ENCODE measurements around the gene LIPC.

The LIPC gene

GRCh38 chr15:58495891-58496408 lies 64.2 kb downstream of the LIPC start:
- DNase-seq (ENCODE audit: low read depth), result no peak

GRCh38 chr15:58497046-58497785 lies 65.4 kb downstream of the LIPC start:
- DNase-seq (ENCODE audit: low read depth), result no peak

GRCh38 chr15:58498821-58499580 lies 67.2 kb downstream of the LIPC start:
- peak; percentile 79 for DNase-seq (ENCODE audit: low read depth)

GRCh38 chr15:58501006-58501405 lies 69.2 kb downstream of the LIPC start:
- DNase-seq (ENCODE audit: low read depth), result no peak

- DNase-seq (ENCODE audit: low read depth), result no peak
These were observed 69.9 kb downstream of the LIPC start for GRCh38 chr15:58501636-58502188.

GRCh38 chr15:58503139-58504027 lies 71.6 kb downstream of the LIPC start:
- no peak for DNase-seq (ENCODE audit: low read depth)

GRCh38 chr15:58504674-58505234 lies 73.0 kb downstream of the LIPC start:
- no peak for DNase-seq (ENCODE audit: low read depth)

GRCh38 chr15:58505581-58505980 lies 73.8 kb downstream of the LIPC start:
- peak; percentile 8 for DNase-seq (ENCODE audit: low read depth)

GRCh38 chr15:58506064-58506490 lies 74.3 kb downstream of the LIPC start:
- DNase-seq (ENCODE audit: low read depth), result no peak

GRCh38 chr15:58506783-58507668 lies 75.2 kb downstream of the LIPC start:
- DNase-seq (ENCODE audit: low read depth), result no peak

- DNase-seq (ENCODE audit: low read depth), result no peak
These were observed 77.8 kb downstream of the LIPC start for GRCh38 chr15:58509556-58509955.

- DNase-seq (ENCODE audit: low read depth), result no peak
These were observed 79.2 kb downstream of the LIPC start for GRCh38 chr15:58510715-58511598.

- no peak for DNase-seq (ENCODE audit: low read depth)
These were observed 79.8 kb downstream of the LIPC start for GRCh38 chr15:58511599-58511987.

- DNase-seq (ENCODE audit: low read depth), result no peak
These were observed 80.7 kb downstream of the LIPC start for GRCh38 chr15:58512522-58512921.

- no peak for DNase-seq (ENCODE audit: low read depth)
These were observed 81.2 kb downstream of the LIPC start for GRCh38 chr15:58513008-58513407.

- no peak for DNase-seq (ENCODE audit: low read depth)
These were observed 82.0 kb downstream of the LIPC start for GRCh38 chr15:58513726-58514336.

- no peak for DNase-seq (ENCODE audit: low read depth)
These were observed 84.0 kb downstream of the LIPC start for GRCh38 chr15:58515807-58516206.

- DNase-seq (ENCODE audit: low read depth), result no peak
These were observed 85.5 kb downstream of the LIPC start for GRCh38 chr15:58517252-58517681.
